GM18861 (cell line): Measurements from ENCODE around the gene IRX2.

Source experiments
- ATAC-seq: cut with Tn5 transposase; IDR thresholded peaks from one replicate; pipeline ENCODE4 v1.9.1; 2021; ENCODE audit not compliant: unreplicated experiment

Gene IRX2

DNA sequence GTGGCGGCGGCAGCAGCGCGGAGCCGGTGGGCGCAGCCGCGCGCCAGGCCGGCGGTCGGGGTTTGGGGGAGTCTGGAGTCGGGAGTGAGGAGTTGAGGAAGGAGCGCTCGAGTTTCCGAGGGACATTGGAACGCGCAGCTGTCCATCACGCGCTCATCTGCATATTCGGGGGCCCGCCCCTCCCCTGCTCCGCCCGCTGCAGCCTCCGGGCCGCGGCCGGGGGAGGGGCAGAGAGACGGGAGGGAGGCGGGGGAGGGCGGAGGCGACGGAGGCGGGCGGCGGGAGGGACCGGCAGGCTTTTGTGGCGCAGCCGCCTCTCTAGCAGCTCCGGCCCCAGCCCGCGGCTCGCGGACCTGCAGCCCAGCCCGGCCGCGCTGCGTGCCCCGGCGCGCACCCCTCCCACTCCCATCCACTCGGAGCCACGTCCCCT is at the start of gene IRX2:
Gene IRX2, minus strand, starts transcription at position 86 of the 430 bp plus-strand sequence. CDS start 264 bp downstream, outside the sequence.
- ATAC-seq = no peak

DNA sequence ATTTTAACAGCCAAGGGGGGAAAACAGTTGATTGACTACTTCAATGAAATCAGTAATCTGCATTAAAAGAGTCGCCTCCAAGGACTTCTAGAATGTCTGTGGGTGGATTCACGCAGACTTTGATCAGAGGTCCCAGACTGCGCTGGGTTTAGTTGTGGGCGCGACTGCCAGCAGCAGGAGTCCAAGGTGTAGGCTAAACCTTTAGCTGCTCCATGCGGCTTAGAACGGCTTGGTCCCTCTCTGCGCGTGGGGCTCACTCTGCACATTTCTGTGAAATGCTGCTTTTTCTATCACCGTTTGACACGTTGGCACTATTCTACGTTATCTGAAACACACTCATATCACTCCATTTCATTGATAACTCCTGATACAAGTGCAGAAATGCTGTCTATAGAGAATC is 48.6 kb upstream of the IRX2 start:
- no peak for ATAC-seq

DNA sequence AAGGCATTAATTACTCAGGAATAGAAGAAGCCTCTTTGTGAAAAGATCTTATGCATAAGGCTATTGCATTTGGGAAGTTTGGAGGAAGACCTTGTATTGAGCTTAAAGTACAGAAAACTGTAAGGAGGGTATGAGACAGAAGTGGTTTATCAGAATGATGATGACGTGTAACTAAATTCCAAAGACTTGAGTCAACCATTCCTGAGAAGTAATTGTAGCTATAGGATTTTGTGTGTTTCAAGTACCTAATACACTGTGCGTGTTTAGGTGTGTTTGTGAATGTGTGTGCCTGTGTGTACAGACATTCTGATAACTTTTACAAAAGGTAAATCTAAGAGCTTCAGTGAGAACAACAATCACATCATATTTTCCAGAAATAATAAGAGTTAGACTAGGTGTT is 46.5 kb upstream of the IRX2 start:
- no peak for ATAC-seq

DNA sequence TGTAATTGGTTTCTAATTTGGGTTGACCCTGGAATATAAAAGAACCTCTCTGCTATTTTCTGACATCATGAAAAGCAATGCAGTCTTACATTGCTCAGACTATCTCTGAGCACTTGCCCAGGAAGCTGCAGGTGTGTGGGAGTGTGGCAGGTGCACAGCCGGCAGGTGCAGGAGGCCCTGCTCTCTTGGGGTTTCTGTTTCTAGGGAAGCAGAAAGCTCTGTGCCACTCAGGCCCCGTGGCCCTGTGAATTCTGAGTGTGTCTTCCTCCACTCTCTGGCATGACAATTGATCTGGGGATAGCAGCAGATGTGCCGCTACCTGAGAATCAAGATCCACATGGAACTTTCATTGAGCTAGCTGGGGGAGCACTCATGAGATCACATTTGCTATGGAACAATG is 45.7 kb upstream of the IRX2 start:
- ATAC-seq = no peak

DNA sequence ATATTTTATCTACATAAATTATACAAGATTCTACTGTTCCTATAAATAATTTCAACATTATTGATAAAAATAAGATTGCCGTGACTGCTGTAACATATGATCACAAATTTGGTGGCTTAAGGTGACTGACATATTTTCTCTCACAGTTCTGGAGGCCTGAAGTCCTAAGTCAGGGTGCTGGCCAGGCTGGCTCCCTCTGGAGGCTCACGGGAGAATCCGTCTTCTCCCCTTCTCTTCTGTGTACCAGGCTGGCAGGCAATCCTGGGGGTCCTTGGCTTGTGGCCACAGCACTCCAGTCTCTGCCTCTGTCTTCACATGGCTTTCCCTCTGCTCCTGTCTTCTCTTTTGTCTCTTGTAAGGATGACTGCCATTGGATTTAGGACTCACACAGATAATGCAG is 31.7 kb upstream of the IRX2 start:
- ATAC-seq = no peak

DNA sequence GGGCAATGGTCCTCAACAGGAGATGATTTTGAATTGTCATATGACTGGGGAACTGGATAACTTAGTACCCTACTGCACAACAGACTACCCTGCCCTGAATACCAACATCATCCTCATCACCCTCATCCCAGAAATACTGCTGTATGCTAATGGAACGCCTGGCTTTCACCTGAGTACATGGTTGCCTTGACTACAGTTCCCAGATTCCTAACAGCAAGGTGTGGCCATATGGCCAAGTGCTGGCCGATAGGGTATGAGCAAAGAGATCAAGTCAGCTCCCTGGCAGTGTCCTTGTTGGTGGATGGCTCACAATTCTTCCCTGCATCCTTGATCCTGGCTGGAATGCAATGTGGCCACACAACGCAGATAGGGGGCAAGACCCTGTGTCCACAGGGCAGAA is 31.2 kb upstream of the IRX2 start:
- ATAC-seq = no peak

DNA sequence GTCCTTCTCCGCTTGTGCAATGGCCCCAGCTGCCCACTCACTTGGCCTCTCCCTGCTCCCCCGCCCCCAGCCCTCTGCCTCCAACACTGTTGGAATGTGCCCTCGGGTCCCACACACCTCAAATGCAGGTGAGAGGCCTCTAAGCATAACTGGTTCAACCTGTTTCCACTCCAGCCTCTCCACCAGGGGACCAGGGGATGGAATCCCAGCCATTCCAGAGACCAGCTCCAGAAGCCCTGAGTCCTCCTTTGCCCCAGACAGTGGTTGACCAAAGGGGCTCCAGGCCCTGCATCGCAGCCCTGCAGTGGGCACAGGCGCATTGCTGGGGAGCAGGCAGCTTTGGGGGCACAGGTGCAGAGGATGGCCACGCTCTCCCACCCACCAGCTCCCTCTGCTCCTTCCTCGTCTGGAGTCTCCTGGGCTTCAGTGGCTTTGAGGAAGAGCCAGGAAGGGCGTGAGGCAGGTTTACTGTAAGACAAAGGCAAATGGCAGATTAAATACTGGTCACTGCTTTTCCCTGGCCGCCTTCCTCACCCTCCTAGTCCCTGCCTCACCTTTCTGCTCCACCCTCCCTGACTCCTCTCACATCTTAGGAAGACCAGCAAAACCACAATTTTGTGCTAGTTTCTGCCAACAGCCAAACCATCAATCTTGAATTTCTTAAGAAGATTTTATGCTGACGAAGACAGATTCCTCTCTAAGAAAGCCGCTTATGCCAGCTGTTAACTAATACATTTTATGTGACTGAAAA is 29.1 kb upstream of the IRX2 start:
- no peak for ATAC-seq

DNA sequence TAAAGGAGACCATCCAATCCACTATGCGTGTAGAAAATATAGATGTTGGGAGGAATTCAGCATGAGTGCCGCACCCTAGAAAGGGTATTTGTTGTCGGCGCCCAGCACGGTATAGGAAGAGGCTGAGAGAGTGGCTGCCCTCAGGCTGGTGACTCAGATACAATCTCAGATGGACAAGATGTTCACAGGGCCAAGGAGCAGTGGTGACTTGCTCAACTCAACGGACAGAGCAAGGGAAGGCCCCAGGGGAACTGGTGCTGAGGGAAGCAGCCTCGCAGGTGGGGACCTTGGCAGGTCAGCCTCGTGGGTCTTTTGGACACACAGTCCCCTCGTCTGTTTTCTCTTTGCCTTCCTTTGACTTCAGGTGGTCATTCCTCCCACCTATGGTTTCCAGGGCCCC is 28.0 kb upstream of the IRX2 start:
- no peak for ATAC-seq

DNA sequence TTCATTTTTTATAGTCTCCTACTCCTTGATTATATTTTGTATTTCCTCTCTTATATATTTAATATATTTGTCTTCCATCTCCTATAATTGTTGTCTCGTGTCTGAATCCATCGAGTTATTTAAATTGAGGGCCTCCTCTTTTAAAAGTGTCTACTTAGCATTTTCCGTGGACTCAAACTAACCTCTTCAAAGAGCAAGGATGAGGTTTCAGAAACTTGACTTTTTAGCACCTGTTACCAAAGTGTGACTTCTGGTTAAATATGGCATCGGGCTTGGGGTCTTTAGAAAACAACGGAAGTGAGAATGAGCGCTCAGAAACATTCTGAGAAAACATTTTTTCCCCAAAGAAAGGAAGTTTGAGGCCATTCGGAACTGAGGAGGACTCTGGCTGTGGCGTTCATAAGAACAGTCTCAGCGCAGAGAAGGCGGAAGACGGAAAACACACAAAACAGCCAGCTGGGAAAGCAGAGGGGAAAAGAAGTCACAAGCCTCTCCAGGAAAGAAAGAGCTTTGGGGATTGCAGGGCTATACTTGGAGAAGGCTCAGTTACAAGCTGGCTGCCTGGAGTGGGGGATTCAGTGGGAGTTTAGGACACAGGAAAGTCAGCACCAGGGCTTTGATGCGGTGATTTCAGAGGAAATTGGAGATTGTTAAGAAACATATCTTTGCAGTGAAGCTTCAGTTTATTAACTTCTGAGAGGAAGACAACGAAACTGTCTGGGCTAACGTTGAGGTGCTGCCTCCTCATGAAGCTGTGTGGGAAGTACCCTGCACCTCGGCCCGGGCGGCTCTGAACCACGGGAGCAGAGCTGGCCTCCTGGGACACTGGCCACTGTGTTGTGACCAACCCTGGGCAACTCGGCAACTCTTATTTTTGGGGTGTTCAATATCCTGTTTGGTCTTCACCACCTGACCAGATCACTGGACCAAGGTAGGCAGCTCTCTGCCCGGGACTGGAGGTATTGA is 25.1 kb upstream of the IRX2 start:
- ATAC-seq = no peak

DNA sequence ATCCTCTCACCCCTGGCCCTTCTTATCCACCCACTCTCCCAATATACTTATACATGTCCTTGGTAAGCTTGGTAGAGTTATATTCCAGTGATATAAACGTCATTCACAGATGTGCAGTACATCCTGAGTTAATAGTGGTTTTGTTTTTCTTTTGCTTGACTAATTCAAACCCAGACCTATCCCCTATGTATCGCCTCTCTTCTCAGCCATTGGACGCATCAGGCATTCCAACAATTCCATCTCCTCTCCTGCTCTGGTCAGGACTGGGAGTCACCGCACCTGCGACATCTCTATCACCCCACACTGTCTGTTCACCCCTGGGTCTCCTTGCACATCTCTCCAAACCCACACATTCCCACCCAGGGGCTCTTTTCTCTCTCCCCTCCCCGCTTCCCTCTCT is 21.9 kb upstream of the IRX2 start:
- no peak for ATAC-seq

DNA sequence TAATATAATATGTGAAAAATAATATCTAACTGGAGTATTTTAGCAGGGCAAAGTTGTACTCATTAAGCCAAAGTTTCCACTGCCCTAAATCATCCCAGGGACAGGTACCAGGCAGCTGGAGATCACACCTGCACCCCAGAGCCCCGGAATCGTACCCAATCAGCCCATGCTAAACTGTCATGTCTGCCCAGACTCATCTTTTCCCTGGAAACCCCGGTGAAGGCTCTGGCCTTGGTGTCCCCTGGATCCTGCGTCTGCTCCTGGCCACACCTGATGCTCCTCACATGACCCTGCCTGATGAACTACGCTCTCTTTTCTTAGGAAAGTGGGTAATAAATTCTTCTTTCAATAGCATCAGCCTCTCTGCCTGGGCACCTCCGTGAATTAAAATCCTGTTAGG is 15.6 kb upstream of the IRX2 start:
- no peak for ATAC-seq

DNA sequence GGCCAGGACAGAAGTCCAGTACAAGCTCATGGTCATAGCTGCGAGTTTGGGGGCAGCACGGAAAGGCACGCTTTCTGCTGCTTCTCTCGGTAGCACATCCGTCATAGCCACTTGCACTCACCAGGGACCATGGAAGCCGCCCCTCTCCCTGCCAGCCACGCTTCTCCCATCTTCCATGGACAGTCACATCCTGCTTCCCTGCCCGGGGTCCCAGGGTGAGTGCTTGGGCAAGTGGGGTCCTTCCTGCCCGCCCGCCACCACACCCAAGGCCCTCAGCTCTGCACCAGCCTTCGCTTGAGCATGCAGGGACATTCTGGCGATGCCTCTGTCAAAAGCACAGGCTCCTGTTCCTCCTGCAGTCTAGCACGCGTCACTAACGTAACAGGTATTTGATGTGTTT is 13.1 kb upstream of the IRX2 start:
- ATAC-seq = no peak

DNA sequence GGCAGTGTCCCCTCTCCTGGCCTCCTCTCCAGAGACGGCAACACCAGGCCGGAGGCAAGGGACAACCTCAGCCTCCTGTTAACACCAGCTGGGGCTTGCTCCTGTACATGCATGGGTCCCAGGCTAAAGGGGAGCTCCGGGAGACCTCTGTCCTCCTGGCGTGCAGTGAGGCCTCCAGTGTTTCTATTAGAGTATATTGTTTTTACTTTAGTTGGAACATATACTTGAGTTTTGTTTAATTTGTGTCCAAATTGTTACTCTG is 12.0 kb upstream of the IRX2 start:
- no peak for ATAC-seq

DNA sequence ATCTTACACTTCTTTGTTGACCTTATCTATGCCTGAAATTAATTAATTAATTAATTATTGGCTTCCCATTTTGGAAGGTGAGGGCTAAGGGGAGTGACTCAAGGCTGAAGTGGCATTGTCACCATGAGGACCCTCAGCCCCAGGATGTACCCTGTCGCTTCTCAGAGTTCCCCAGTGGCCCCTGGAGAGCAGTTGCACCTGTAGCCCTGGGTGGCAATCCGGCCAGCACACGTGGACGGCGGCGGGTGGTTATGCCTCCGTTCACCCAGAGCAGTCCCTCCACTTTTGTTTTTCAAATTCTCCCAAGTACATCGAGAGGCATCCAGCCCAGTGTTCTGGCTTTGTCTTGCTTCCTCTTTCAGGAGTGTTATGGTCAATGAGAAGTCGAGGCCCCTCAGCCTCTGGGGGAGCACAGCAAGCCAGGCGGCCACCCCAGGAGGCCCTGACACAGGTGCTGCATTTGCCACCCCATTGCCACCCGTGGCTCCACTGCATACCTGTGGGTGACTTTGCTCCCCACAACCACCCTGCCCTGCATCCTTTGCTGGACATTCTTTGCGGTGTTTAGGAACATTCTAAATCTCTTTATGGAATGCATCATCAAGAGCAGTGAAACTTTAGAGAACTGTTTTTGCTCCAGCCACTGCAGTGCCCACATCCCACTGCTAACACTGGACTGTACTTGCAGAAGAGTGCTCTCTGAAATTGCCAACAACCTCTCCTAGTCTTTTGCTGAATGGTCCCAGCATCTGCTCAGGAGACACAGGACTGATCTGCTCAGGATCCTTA is 11.5 kb upstream of the IRX2 start:
- ATAC-seq = no peak

DNA sequence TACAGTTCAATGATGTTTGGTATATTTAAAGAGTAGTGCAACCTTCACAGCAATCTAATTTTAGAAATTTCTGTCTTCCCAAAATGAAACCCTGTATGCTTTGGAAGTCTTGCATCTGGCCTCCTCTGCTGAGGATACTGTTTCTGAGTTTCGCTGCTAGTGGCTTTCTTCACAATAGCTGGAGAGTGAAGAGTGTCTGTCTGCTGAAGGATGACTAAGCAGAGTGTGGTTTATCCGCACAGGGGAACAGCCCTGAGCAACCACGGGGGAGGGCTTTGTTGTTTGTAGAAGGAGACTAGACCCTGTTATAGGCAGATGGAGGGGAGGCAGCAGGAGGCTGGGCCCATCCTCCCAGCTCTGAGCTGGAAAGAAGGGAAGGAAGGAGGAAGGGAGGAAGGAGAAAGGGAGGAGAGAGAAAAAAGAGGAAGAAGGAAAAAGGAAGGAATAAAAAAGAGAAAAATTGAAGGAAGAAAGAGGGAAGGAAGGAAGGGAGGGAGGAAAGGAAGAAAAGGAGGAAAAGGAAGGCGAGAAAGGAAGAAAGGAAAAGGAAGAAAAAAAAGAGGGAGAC is 10.5 kb upstream of the IRX2 start:
- no peak for ATAC-seq

DNA sequence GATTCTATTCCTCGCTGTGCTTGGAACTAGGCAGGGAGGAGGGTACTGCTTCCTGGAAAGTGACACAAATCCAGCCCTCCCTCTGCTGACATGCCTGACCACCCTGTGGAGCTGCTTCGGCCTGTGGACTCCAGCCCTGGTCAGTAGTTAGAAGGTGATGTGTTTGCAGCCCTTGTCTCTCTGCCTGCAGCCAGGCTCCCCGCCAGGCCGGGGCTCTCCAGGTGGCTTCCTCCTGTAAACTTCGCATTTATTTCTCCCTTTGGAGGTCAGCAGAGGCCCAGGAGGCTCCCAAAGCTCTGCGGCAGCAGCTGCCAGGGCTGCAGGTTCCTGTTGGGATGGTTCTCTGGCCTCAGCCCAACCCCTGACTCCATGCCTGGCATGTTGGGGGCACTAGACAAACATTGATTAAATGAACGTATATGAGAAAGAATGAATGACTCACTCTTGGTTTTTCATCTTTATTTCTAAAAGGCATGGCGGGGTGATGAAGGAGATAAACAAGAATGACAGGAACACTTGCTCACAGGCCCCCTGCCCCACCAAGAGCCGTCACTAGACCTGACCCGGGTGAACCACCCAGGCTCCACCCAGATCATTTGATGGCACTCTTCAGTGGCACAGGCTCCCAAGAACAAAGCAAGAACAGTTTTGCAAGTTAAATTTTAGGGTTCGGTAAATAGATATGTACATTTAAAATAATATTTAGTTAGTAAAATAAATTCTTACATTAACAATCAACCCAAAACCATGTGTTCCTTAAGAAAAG is 8.4 kb upstream of the IRX2 start:
- no peak for ATAC-seq

DNA sequence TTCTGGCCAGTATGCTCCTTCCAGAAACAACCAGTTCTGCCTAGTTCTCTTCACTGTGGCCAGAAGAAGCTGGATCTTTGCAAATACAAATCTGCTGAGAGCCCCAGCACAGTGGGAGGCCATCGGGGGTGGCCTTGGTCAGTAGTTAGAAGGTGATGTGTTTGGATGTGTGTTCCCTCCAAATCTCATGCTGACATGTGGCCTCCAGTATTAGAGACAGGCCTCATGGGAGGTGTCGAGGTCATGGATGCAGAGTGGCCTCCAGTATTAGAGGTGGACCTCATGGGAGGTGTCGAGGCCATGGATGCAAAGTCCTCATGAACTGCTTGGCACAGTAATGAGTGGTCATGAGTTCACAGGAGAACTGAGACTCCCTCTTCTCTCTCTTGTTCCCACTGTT is 7.6 kb upstream of the IRX2 start:
- ATAC-seq = no peak

DNA sequence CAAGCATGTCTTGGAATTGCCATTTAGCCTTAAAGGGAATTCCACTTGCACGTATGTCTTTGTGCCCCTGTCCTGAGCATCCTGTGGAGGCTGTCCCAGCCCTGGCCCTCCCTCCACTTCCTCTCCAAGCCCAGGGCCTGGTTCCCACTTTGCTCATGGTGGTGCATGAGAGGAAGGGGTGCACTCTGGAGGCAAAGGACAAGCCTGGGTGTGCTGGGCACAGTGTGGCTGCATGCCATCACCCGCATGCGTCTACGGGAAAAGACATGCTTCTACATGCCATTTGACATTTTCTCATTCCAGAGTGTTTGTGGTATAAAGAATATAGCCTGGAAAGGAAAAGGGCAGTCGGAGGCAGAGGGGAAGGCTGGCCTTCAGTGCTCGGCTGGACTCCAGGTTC is 7.2 kb upstream of the IRX2 start:
- ATAC-seq = no peak

DNA sequence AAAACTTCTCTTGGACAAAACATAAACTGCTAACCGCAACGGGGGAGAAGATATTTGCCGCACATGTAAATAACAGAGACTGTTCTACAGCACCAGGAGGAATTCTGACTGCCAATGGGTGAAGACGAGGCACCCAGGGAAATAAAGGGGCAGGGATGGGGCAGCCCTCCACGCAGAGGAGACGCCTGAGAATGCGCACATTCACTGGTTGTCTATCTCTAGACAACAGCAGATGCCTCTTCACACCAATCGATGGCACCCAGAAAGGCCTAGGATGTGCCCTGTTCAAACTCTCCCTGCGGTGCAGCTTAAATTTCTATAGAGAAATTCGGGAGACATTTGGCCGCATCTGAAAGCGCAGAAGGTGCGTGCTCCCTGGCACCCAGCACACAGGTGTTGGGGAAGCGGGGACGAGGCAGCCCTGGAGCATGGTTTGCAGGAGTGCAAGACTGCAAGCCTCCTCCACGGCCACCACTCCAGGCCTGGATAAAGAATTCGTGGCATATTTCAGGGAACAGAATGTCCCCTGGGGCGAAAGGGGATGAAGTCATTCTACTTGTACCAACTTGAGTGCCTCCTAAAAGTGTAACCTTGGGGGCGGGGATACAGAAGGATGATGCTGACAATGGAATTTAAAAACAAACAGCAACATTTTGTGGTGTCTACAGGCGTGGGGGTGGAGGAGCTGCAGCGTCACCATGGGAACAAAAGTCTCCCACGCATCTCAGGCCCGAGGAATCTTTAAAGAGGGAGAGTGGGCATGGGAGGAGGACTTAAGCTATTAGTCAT is 6.3 kb upstream of the IRX2 start:
- ATAC-seq = no peak
